Cardiac fibroblast (primary cell): ENCODE results near the gene ITGA8.
A peak's percentile ranks its signal among the peaks of the same experiment; 100 is the strongest.

Experiments used
- DNase-seq, 2 donors: peaks; one replicate each; pipeline versions ENCODE4 v3.0.0 to v3.0.0-alpha.2; 2010; ENCODE audit warnings: low read depth in 2 of 2
- H3K4me3 ChIP-seq, 2 donors: replicated peaks in 1 of 2; 1 replicate in 1 of 2; 2 replicates in 1 of 2; pipeline ENCODE4 v1.5.1; 2011; ENCODE audit warnings: low read depth in 2 of 2, low read length in 2 of 2, mild to moderate bottlenecking in 2 of 2, moderate library complexity in 1 of 2
- CTCF ChIP-seq: IDR thresholded peaks from one replicate; pipeline ENCODE4 v1.5.1; 2011; ENCODE audit warnings: low read depth, mild to moderate bottlenecking, low read length, inconsistent platforms

The ITGA8 gene

GRCh38 chr10:15504101-15504840 is 215.5 kb downstream of the ITGA8 start:
- peak in 1 of 2 donors; percentile 47 for DNase-seq
- TF ChIP-seq CTCF: no peak
- no peak overlapping the region for H3K4me3 ChIP-seq

DNA sequence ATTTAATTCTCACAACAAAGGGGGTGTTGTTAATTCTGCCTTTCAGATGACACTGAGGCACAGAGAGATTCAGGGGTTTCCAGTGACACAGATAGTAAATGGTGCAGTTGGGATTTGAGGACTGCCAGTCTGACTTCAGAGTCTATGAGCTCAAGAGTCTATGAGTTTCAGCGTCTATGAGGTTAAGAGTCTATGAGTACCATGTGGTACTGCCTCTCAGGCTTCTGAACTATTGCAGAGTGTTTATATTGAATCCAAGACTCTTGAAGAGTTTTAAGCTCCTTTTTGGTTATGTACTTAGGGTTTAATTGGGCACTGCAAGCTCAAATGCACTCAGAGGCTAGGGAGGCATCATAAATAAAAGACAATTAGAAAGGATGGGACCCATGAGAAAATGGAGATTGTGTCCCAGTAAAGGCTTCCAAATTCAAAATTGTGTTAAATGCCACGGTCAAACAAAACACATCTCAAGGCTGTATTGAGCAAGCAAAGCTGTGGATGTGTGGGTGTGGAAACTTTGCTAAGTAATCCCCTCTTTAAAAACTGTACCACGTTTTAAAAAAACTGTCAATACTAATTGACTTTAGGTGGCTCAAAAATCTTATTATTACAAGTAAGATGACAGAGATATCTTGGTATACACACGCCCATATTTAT is 224.7 kb downstream of the ITGA8 start:
- no peak for DNase-seq
- no peak overlapping the region for H3K4me3 ChIP-seq
- TF ChIP-seq CTCF: no peak

GRCh38 chr10:15491856-15492642 is 227.7 kb downstream of the ITGA8 start:
- no peak overlapping the region for H3K4me3 ChIP-seq
- peak in 1 of 2 donors; percentile 12 for DNase-seq
- no peak for TF ChIP-seq CTCF

DNA sequence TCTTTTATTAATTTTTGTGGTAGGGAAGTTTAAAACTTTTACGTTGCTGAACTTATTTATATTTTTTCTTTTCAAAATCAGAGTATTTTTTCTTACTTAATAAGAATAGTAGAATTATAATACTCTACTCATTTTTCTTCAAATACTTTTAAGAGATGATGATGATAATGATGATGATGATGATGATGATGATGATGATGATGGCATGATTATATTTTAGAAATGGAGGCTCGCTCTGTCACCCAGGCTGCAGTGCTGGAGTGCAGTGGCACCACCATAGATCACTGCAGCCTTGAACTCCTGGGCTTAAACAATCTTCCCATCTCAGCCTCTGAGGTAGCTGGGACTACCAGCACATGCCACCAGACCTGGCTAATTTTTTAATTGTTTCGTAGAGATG is 230.3 kb downstream of the ITGA8 start:
- no peak overlapping the region for H3K4me3 ChIP-seq
- no peak for TF ChIP-seq CTCF

DNA sequence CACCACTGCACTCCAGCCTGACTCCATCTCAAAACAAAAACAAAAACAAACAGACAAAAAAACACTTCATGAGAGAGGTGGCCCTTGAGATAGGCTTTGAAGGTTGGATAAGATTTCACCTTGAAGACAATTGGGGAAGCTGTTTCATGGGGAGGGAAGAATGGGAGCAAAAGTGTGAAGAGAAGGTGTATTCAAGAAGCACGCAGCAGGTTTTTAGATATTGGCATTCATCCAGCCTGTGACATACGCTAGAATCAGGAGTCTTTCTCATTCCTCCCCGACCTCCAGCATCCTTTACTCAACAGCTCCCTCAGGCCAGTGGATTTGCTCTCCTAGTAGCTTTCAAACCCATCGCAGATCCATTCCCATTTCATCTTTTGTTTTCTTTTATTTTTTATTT is 232.3 kb downstream of the ITGA8 start:
- DNase-seq: no peak
- H3K4me3 ChIP-seq: no peak overlapping the region
- no peak for TF ChIP-seq CTCF

More for the DNA sequence above, 230.3 kb downstream of the ITGA8 start:
- DNase-seq: no peak

DNA sequence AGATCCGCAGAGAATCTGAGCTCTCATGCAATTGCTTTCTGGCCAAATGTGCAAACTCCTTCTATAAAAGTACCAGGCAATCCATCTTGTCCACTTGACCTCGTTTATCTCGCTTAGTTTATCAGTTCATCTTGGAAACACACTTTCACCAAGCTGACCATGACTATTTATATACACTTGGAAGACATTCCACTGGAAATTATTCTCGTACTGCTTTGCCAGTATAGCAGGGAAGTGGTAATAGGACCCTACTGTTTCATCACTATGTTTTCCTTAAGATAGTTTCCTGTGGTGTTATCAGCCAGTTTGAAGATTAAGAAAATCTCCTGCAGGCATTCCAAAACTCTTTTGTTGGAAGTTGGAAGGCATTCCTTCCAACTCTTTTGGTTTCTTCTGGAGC is 233.3 kb downstream of the ITGA8 start:
- DNase-seq: peak in 1 of 2 donors; percentile 83
- TF ChIP-seq CTCF: no peak
- no peak overlapping the region for H3K4me3 ChIP-seq
